Naive thymus-derived CD4-positive, alpha-beta T cell (primary cell): ENCODE results near the gene DPP10. TPM values are rescaled to one million over a fixed set of nuclear protein-coding genes. Genes with fewer than 3 reads are reported as not detected.

Experiments
- ATAC-seq: fragments of 150-1000 bp; cut with Tn5 transposase; 2 replicates; pipeline ENCODE4 v1.10.0; 2021; ENCODE audit warnings: mild to moderate bottlenecking, moderate library complexity
- CTCF ChIA-PET: fragments of 350-600 bp; sonication (Branson Sonifier 250); formaldehyde crosslinking; loops from one replicate; lab custom pipeline; 2021; ENCODE audit warnings: antibody characterized with exemption; lab: Charles Lee
- POLR2A ChIA-PET: fragments of 350-600 bp; sonication (Branson Sonifier 250); formaldehyde crosslinking; loops from one replicate; lab custom pipeline; 2021; ENCODE audit warnings: antibody characterized with exemption, inconsistent platforms; lab: Charles Lee
- DNase-seq, 9 donors: peaks; one replicate each; pipeline versions ENCODE4 v3.0.0 to v3.0.0-alpha.2; 2020 to 2022; ENCODE audit warnings: mixed read lengths in 1 of 9
- H3K27ac ChIP-seq: one replicate; pipeline ENCODE4 v1.7.0; 2013; ENCODE audit warnings: mild to moderate bottlenecking, low read depth, low read length, moderate library complexity
- H3K27me3 ChIP-seq, 2 donors: one replicate each; pipeline ENCODE4 v1.7.0; 2013; ENCODE audit warnings: low read length in 2 of 2, mild to moderate bottlenecking in 2 of 2, moderate library complexity in 2 of 2; ENCODE audit not compliant: control insufficient read depth in 2 of 2, insufficient read depth in 2 of 2
- H3K36me3 ChIP-seq, 3 experiments: 1 replicate in 2 of 3; 2 replicates in 1 of 3; pipeline ENCODE4 v1.7.0; 2013; ENCODE audit warnings: low read length in 3 of 3, mild to moderate bottlenecking in 3 of 3, moderate library complexity in 1 of 3; ENCODE audit not compliant: insufficient read depth in 3 of 3, control insufficient read depth in 2 of 3
- H3K4me1 ChIP-seq, 2 donors: one replicate each; pipeline ENCODE4 v1.7.0; 2013; ENCODE audit warnings: low read length in 2 of 2, mild to moderate bottlenecking in 2 of 2, moderate library complexity in 1 of 2; ENCODE audit not compliant: control insufficient read depth in 2 of 2, insufficient read depth in 2 of 2
- H3K4me3 ChIP-seq: 2 replicates; pipeline ENCODE4 v1.7.0; 2013; ENCODE audit warnings: mild to moderate bottlenecking, low read length
- H3K9me3 ChIP-seq, 3 experiments: 1 replicate in 2 of 3; 2 replicates in 1 of 3; pipeline ENCODE4 v1.7.0; 2013; ENCODE audit warnings: low read length in 3 of 3; ENCODE audit not compliant: control insufficient read depth in 2 of 3
- H3K27ac Mint-ChIP-seq, 9 donors: one replicate each; pipeline ENCODE4 v1.8.0; 2020 to 2022; ENCODE audit warnings: mixed read lengths in 9 of 9, mild to moderate bottlenecking in 8 of 9, moderate library complexity in 5 of 9, inconsistent platforms in 2 of 9
- H3K27me3 Mint-ChIP-seq, 5 donors: one replicate each; pipeline ENCODE4 v1.8.0; 2021 to 2022; ENCODE audit warnings: mixed read lengths in 5 of 5, mild to moderate bottlenecking in 1 of 5
- H3K36me3 Mint-ChIP-seq, 5 donors: one replicate each; pipeline ENCODE4 v1.8.0; 2020 to 2022; ENCODE audit warnings: mixed read lengths in 5 of 5, mild to moderate bottlenecking in 3 of 5, inconsistent platforms in 1 of 5
- H3K4me1 Mint-ChIP-seq, 7 donors: one replicate each; pipeline ENCODE4 v1.8.0; 2020 to 2022; ENCODE audit warnings: mixed read lengths in 7 of 7, mild to moderate bottlenecking in 3 of 7, inconsistent platforms in 1 of 7
- H3K4me3 Mint-ChIP-seq, 10 donors: one replicate each; pipeline ENCODE4 v1.8.0; 2020 to 2022; ENCODE audit warnings: mild to moderate bottlenecking in 10 of 10, mixed read lengths in 10 of 10, moderate library complexity in 6 of 10, inconsistent platforms in 2 of 10
- H3K9me3 Mint-ChIP-seq, 11 donors: one replicate each; pipeline ENCODE4 v1.8.0; 2020 to 2022; ENCODE audit warnings: mixed read lengths in 11 of 11, mild to moderate bottlenecking in 4 of 11, inconsistent platforms in 1 of 11, moderate library complexity in 1 of 11
- intact Hi-C, 2 donors: fragments of 100-400 bp; cut with micrococcal nuclease; formaldehyde crosslinking; loops; one replicate each; pipeline ENCODE4 v1.15.1; 2023
- polyA plus RNA-seq, 2 donors: library from polyadenylated mRNA; unstranded; fragments of 300-500 nt; fragmentation: Illumina TruSeq; gene quantifications; one replicate each; pipeline ENCODE4 v1.2.3, GENCODE V29; 2021
- total RNA-seq, 6 experiments: library from RNA in 5 of 6; stranded (reverse) in 5 of 6; gene quantifications; 1 replicate in 5 of 6; 2 replicates in 1 of 6; pipeline ENCODE4 v1.2.3 and lab custom pipeline; 2021 to 2026

The DPP10 gene
- total and polyA plus RNA-seq, 7 experiments from 2014 or later, result not detected

DNA sequence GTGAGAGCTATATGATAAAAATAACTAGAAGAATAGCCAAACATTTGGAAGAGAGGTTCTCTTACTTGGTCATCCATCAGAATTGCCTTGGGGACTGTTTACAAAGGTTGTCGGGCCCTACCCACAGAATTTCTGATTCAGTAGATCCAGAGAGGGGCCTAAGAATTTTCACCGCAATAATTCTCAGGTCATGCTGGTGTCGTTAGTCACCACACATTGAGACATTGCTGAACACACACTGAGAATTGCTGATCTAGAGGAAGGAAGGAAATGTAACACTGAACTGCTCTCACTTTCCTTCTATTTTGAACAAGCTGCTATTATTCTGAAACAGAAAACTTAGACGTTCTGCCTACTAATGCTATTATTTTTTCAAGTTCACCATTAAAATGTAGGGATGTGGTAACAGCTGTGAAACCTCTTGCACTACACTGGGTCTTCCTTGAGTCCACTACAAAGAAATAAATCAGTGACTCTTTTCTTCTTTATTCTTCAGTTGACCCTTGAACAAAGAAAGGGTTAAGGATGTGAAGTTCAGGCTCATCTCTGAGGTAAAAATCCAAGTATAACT lies 491.3 kb downstream of the DPP10 start:
- DNase-seq (no peak), ATAC-seq (no peak)
- Histone ChIP-seq H3K9me3 (no peaks in the 10 kb centered on the region), H3K27me3 (no peaks in the 10 kb centered on the region), H3K27ac (no peak overlapping the region), H3K4me1 (no peaks in the 10 kb centered on the region), H3K4me3 (no peak overlapping the region), H3K36me3 (no peaks in the 10 kb centered on the region)
- Mint-ChIP-seq H3K4me3 (no peak overlapping the region), H3K9me3 (peaks cover 0 to 24% (median 13%) of the 10 kb centered on the region in 11 donors), H3K27ac (no peak overlapping the region), H3K27me3 (no peaks in the 10 kb centered on the region), H3K4me1 (no peaks in the 10 kb centered on the region), H3K36me3 (peaks cover 0 to 6% (median 0%) of the 10 kb centered on the region in 5 donors)
- intact Hi-C loops, result no loop called here
- ChIA-PET CTCF (no interaction called here), POLR2A (no interaction called here)

DNA sequence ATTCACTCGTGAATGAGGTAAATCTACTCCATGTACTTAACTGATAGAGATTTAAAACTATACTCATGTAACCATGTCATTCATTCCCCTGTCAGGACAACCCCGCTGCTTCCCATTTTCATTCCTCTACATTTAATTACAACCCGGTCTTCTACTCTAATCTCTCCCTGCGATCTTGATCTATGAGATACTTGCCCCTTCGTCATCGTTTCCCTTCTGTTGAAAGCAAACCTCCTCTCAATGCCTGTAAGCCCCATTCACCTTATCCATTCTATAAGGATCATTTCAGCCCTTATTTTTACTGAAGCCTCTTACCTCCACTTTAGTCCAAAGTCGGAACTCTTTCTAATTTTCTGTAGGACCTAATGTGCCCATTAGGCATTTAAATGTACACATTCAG lies 492.6 kb downstream of the DPP10 start:
- Mint-ChIP-seq H3K27me3 (no peaks in the 10 kb centered on the region), H3K27ac (no peak overlapping the region), H3K36me3 (peaks cover 0 to 3% (median 0%) of the 10 kb centered on the region in 5 donors), H3K4me3 (no peak overlapping the region), H3K9me3 (peaks cover 0 to 21% (median 8%) of the 10 kb centered on the region in 11 donors), H3K4me1 (no peaks in the 10 kb centered on the region)
- Histone ChIP-seq H3K4me1 (no peaks in the 10 kb centered on the region), H3K4me3 (no peak overlapping the region), H3K9me3 (no peaks in the 10 kb centered on the region), H3K27me3 (no peaks in the 10 kb centered on the region), H3K36me3 (no peaks in the 10 kb centered on the region), H3K27ac (no peak overlapping the region)
- DNase-seq (no peak), ATAC-seq (no peak)
- ChIA-PET POLR2A (no interaction called here), CTCF (no interaction called here)
- intact Hi-C loops, result no loop called here

DNA sequence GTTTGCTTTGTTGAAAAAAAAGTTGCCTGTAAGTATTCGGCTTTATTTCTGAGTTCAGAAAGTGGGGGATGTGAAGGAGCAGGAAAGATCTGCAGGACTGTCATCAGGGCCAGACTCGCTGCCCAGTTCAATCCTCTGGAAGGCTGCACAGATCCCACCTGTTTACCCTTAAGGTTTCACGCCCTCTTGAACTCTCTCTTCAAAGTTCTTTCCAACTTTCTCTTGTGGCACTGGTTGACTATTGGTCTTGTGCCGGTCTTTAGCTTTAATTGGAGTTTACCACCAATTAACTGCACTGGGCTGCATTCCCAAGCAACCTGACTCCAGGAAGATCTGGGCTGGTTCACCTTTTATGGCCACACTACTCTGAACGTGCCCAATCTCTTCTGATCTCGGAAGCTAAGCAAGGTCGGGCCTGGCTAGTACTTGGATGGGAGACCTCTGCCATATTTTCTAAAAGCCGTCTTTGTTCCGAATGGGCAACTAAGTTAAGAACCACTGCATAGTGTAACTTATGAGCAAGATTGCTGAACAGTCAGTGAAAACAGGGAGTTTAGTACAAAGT lies 495.0 kb downstream of the DPP10 start:
- no peaks in the 10 kb centered on the region for H3K4me1 Mint-ChIP-seq
- H3K4me3 Mint-ChIP-seq, result no peak overlapping the region
- no peak for ATAC-seq
- intact Hi-C loops, result no loop called here
- H3K27ac Mint-ChIP-seq, result no peak overlapping the region
- Histone ChIP-seq H3K36me3 (no peaks in the 10 kb centered on the region), H3K4me3 (no peak overlapping the region), H3K9me3 (no peaks in the 10 kb centered on the region), H3K27me3 (no peaks in the 10 kb centered on the region), H3K27ac (no peak overlapping the region), H3K4me1 (no peaks in the 10 kb centered on the region)
- ChIA-PET CTCF (no interaction called here), POLR2A (no interaction called here)
- H3K27me3 Mint-ChIP-seq, result no peaks in the 10 kb centered on the region
- H3K36me3 Mint-ChIP-seq, result no peaks in the 10 kb centered on the region
- peaks cover 0 to 8% (median 1%) of the 10 kb centered on the region in 11 donors for H3K9me3 Mint-ChIP-seq
- DNase-seq, result no peak

DNA sequence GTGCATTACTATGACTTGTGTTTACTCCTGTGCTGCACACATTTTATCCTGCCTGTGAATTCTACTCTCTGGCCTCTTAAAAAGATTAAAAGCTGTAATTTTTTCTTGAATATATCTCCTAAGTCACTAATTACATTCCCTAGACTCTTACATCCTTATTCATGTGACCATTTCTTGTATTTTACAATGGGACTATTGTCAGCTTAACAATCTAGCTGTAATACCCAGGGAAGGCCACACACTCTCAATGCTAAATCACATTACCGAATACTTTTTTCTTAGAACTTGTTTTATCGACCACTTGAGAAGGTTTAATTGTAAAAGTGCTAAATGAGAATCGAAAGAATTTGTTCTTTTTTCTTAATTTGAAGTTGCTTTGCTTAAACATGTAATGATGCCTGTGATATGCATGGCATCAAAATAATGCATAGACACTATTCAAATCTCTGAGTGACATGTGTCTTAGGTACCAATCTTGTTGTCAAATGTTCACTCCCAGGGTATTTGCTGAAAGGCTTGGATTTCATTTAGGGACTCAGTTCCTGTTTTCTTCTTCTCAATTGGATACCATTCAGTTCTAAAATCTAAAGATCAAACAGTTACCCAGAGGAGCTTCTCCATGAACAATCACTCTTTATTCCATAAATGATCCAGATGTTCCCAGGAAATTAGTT lies 498.5 kb downstream of the DPP10 start:
- Histone ChIP-seq H3K36me3 (no peaks in the 10 kb centered on the region), H3K9me3 (no peaks in the 10 kb centered on the region), H3K27ac (no peak overlapping the region), H3K27me3 (no peaks in the 10 kb centered on the region), H3K4me1 (no peaks in the 10 kb centered on the region), H3K4me3 (no peak overlapping the region)
- H3K27ac Mint-ChIP-seq, result no peak overlapping the region
- CTCF ChIA-PET, result no interaction called here
- ATAC-seq (no peak), DNase-seq (no peak)
- H3K36me3 Mint-ChIP-seq, result no peaks in the 10 kb centered on the region
- peaks cover 0 to 1% (median 0%) of the 10 kb centered on the region in 11 donors for H3K9me3 Mint-ChIP-seq
- H3K27me3 Mint-ChIP-seq, result no peaks in the 10 kb centered on the region
- intact Hi-C loops, result no loop called here
- POLR2A ChIA-PET, result no interaction called here
- no peaks in the 10 kb centered on the region for H3K4me1 Mint-ChIP-seq
- no peak overlapping the region for H3K4me3 Mint-ChIP-seq

DNA sequence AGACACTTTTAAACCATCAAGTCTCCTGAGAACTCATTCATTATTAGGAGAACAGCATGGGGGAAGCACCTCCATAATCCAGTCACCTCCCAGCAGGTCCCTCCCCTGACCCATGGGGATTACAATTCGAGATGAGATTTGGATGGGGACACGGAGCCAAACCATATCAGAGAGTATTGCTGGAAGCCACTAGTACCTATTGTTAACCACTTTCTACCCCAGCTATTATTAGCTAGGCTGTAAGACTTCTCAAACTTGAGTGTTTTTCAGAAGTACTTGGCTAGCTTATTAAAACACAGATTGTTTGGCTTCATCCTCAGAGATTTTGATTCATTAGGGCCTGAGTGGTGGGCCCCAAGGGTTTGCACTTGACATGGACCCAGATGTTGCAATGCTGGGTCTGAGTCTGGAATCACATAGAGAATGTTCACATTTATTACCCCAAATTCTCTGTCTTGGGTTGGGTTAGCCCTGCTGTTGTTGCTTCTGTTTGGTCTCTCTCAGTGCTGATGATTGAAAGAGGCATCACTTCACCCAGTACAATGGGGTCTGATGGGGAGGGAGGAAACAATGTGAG lies 506.9 kb downstream of the DPP10 start:
- Mint-ChIP-seq H3K36me3 (no peaks in the 10 kb centered on the region), H3K4me1 (no peaks in the 10 kb centered on the region), H3K4me3 (no peak overlapping the region), H3K27me3 (peaks cover 0 to 2% (median 0%) of the 10 kb centered on the region in 5 donors), H3K9me3 (peaks cover 0 to 4% (median 2%) of the 10 kb centered on the region in 11 donors), H3K27ac (no peak overlapping the region)
- H3K27me3 ChIP-seq, result no peaks in the 10 kb centered on the region
- ChIA-PET CTCF (no interaction called here), POLR2A (interaction anchor here (0.6 kb wide), 1 partner anchor 15 kb away, joined by 4 read pairs; no protein-coding TSS in a partner anchor)
- no peak for DNase-seq
- H3K36me3 ChIP-seq, result no peaks in the 10 kb centered on the region
- H3K27ac ChIP-seq, result no peak overlapping the region
- intact Hi-C loops, result no loop called here
- no peak for ATAC-seq
- no peak overlapping the region for H3K4me3 ChIP-seq
- H3K4me1 ChIP-seq, result no peaks in the 10 kb centered on the region
- no peaks in the 10 kb centered on the region for H3K9me3 ChIP-seq

DNA sequence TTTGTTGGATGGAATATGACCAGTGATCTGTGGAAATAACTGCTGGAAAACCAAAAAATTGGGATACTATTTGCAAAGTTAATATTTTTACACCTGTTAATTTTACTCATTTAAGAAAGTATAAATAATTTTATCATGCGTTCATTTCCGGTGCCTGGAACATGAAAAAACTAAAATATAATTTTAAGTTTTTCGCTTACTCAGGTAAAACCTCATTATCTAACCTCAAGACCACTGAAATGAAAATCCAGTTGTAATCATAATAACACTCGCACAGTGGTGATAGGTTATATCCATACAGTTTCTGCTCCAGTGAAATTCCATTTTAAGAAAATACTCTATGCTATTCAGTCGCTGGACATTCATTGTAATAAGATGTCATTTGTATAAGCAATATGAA lies 517.9 kb downstream of the DPP10 start:
- DNase-seq (no peak), ATAC-seq (no peak)
- Mint-ChIP-seq H3K4me1 (no peaks in the 10 kb centered on the region), H3K4me3 (no peak overlapping the region), H3K36me3 (no peaks in the 10 kb centered on the region), H3K27ac (no peak overlapping the region), H3K27me3 (no peaks in the 10 kb centered on the region), H3K9me3 (peaks cover 0 to 22% (median 2%) of the 10 kb centered on the region in 11 donors)
- no peaks in the 10 kb centered on the region for H3K27me3 ChIP-seq
- POLR2A ChIA-PET, result no interaction called here
- no peaks in the 10 kb centered on the region for H3K9me3 ChIP-seq
- H3K27ac ChIP-seq, result no peak overlapping the region
- CTCF ChIA-PET, result no interaction called here
- no peaks in the 10 kb centered on the region for H3K4me1 ChIP-seq
- intact Hi-C loops, result no loop called here
- no peak overlapping the region for H3K4me3 ChIP-seq
- no peaks in the 10 kb centered on the region for H3K36me3 ChIP-seq
